Measurements from ENCODE around the gene WASF1. TPM values are rescaled to one million over a fixed set of nuclear protein-coding genes. Genes with fewer than 3 reads are reported as not detected.

Gene WASF1
- total and polyA plus RNA-seq, 2 experiments from 2014 or later = 27.4 to 30.5 TPM

DNA sequence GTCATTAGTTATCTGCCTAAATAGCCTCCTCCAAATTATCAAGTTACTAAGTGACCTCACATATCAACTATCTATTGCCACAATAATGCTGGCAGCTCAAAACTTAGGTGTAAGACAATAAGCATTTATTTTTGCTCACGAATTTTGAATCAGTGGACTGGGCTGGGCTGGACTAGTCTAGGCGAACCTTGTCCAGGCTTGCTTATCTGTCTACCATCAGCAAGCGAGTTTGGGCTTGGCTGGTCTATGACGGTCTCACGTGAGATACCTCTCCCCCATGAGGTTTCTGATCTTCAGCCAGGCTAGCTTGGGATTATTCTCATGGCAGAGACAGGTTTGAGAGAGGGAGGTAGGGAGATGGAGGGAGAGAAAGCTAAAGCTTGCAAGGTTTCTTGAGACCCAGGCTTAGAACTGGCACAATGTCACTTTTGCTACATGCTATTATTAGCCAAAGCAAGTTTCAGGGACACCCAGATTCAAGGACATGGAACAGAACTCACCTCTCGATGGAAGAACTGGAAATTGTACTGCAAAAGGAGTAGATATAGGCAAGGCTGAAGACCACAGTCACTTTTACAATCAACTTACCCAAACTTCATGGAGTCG lies 80.9 kb downstream of the WASF1 start (continued):
- TF ChIP-seq, protein P1, sequence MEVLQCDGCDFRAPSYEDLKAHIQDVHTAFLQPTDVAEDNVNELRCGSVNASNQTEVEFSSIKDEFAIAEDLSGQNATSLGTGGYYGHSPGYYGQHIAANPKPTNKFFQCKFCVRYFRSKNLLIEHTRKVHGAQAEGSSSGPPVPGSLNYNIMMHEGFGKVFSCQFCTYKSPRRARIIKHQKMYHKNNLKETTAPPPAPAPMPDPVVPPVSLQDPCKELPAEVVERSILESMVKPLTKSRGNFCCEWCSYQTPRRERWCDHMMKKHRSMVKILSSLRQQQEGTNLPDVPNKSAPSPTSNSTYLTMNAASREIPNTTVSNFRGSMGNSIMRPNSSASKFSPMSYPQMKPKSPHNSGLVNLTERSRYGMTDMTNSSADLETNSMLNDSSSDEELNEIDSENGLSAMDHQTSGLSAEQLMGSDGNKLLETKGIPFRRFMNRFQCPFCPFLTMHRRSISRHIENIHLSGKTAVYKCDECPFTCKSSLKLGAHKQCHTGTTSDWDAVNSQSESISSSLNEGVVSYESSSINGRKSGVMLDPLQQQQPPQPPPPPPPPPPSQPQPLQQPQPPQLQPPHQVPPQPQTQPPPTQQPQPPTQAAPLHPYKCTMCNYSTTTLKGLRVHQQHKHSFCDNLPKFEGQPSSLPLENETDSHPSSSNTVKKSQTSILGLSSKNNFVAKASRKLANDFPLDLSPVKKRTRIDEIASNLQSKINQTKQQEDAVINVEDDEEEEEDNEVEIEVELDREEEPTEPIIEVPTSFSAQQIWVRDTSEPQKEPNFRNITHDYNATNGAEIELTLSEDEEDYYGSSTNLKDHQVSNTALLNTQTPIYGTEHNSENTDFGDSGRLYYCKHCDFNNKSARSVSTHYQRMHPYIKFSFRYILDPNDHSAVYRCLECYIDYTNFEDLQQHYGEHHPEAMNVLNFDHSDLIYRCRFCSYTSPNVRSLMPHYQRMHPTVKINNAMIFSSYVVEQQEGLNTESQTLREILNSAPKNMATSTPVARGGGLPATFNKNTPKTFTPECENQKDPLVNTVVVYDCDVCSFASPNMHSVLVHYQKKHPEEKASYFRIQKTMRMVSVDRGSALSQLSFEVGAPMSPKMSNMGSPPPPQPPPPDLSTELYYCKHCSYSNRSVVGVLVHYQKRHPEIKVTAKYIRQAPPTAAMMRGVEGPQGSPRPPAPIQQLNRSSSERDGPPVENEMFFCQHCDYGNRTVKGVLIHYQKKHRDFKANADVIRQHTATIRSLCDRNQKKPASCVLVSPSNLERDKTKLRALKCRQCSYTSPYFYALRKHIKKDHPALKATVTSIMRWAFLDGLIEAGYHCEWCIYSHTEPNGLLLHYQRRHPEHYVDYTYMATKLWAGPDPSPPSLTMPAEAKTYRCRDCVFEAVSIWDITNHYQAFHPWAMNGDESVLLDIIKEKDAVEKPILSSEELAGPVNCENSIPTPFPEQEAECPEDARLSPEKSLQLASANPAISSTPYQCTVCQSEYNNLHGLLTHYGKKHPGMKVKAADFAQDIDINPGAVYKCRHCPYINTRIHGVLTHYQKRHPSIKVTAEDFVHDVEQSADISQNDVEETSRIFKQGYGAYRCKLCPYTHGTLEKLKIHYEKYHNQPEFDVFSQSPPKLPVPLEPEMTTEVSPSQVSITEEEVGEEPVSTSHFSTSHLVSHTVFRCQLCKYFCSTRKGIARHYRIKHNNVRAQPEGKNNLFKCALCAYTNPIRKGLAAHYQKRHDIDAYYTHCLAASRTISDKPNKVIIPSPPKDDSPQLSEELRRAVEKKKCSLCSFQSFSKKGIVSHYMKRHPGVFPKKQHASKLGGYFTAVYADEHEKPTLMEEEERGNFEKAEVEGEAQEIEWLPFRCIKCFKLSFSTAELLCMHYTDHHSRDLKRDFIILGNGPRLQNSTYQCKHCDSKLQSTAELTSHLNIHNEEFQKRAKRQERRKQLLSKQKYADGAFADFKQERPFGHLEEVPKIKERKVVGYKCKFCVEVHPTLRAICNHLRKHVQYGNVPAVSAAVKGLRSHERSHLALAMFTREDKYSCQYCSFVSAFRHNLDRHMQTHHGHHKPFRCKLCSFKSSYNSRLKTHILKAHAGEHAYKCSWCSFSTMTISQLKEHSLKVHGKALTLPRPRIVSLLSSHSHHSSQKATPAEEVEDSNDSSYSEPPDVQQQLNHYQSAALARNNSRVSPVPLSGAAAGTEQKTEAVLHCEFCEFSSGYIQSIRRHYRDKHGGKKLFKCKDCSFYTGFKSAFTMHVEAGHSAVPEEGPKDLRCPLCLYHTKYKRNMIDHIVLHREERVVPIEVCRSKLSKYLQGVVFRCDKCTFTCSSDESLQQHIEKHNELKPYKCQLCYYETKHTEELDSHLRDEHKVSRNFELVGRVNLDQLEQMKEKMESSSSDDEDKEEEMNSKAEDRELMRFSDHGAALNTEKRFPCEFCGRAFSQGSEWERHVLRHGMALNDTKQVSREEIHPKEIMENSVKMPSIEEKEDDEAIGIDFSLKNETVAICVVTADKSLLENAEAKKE (CRISPR knock-in tag; IDR thresholded peaks at IDR 0.05) = no peak
- TF ChIP-seq EZH2 (IDR thresholded peaks at IDR 0.05; ENCODE audit: low read depth, unreplicated experiment) (no peak), NANOG (IDR thresholded peaks at IDR 0.05; ENCODE audit: borderline replicate concordance) (no peak), POLR2AphosphoS5 (IDR thresholded peaks at IDR 0.05; ENCODE audit: low read depth) (no peak), JUNB (IDR thresholded peaks at IDR 0.05; ENCODE audit: unreplicated experiment) (no peak), REST (IDR thresholded peaks at IDR 0.05; ENCODE audit: unreplicated experiment) (no peak), ZNF114 (CRISPR knock-in tag; IDR thresholded peaks at IDR 0.05) (no peak), EZH2phosphoT487 (IDR thresholded peaks at IDR 0.05; ENCODE audit: unreplicated experiment) (no peak)
- TF ChIP-seq, protein P2, sequence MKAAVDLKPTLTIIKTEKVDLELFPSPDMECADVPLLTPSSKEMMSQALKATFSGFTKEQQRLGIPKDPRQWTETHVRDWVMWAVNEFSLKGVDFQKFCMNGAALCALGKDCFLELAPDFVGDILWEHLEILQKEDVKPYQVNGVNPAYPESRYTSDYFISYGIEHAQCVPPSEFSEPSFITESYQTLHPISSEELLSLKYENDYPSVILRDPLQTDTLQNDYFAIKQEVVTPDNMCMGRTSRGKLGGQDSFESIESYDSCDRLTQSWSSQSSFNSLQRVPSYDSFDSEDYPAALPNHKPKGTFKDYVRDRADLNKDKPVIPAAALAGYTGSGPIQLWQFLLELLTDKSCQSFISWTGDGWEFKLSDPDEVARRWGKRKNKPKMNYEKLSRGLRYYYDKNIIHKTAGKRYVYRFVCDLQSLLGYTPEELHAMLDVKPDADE (IDR thresholded peaks at IDR 0.05) = no peak

Measured in GM23338 (cell line).